ENCODE results near the gene ICOS.
A peak's percentile ranks its signal among the peaks of the same experiment; 100 is the strongest.

Gene ICOS

GRCh38 chr2:203936535-203936934, at the start of gene ICOS:
ICOS (plus strand) TSS chr2:203936763; CDS start chr2:203936815, 52 bp downstream.
- DNase-seq, result peak; percentile 55 to 84

- no peak for DNase-seq
Observed at GRCh38 chr2:203887677-203888076, 48.9 kb upstream of the ICOS start.

GRCh38 chr2:203889542-203889941, 47.0 kb upstream of the ICOS start:
- DNase-seq, result no peak

- DNase-seq, result no peak
Observed at GRCh38 chr2:203889944-203890343, 46.6 kb upstream of the ICOS start.

GRCh38 chr2:203890733-203891132, 45.8 kb upstream of the ICOS start:
- DNase-seq, result no peak

GRCh38 chr2:203891474-203891873, 45.1 kb upstream of the ICOS start:
- DNase-seq, result peak; percentile 21 to 67

GRCh38 chr2:203892207-203892606, 44.4 kb upstream of the ICOS start:
- no peak for DNase-seq

GRCh38 chr2:203893401-203893800, 43.2 kb upstream of the ICOS start:
- DNase-seq, result no peak

- DNase-seq, result no peak
Observed at GRCh38 chr2:203893840-203894239, 42.7 kb upstream of the ICOS start.

- no peak for DNase-seq
Observed at GRCh38 chr2:203894262-203894661, 42.3 kb upstream of the ICOS start.

- DNase-seq, result no peak
Observed at GRCh38 chr2:203897544-203897943, 39.0 kb upstream of the ICOS start.

GRCh38 chr2:203898657-203899056, 37.9 kb upstream of the ICOS start:
- DNase-seq, result no peak

GRCh38 chr2:203900253-203900652, 36.3 kb upstream of the ICOS start:
- DNase-seq, result no peak

- no peak for DNase-seq
Observed at GRCh38 chr2:203904022-203904421, 32.5 kb upstream of the ICOS start.

- DNase-seq, result no peak
Observed at GRCh38 chr2:203905656-203906055, 30.9 kb upstream of the ICOS start.

GRCh38 chr2:203908066-203908796, 28.3 kb upstream of the ICOS start:
- DNase-seq, result peak in 1 of 2 donors; percentile 55

- no peak for DNase-seq
Observed at GRCh38 chr2:203908797-203909185, 27.8 kb upstream of the ICOS start.

- DNase-seq, result peak; percentile 17 to 50
Observed at GRCh38 chr2:203909261-203909967, 27.1 kb upstream of the ICOS start.

- no peak for DNase-seq
Observed at GRCh38 chr2:203909974-203910373, 26.6 kb upstream of the ICOS start.

GRCh38 chr2:203913947-203914346, 22.6 kb upstream of the ICOS start:
- no peak for DNase-seq

GRCh38 chr2:203914546-203915182, 21.9 kb upstream of the ICOS start:
- DNase-seq, result peak in 1 of 2 donors; percentile 19

- no peak for DNase-seq
Observed at GRCh38 chr2:203915256-203915655, 21.3 kb upstream of the ICOS start.

- DNase-seq, result no peak
Observed at GRCh38 chr2:203916756-203917155, 19.8 kb upstream of the ICOS start.

- no peak for DNase-seq
Observed at GRCh38 chr2:203918264-203918663, 18.3 kb upstream of the ICOS start.

Measured in CD4-positive, alpha-beta T cell treated with Interleukin-4 for 1 hour (primary cell).